HL-60 (cell line): ENCODE data around the gene PCSK9.

ENCODE experiments used
- DNase-seq, 2 experiments: peaks; one replicate each; pipeline ENCODE4 v3.0.0-alpha.2; 2010 to 2020; ENCODE audit warnings: low read depth in 1 of 2, low spot score in 1 of 2
- H3K27ac ChIP-seq: fragments of 250-450 bp; sonication (Bioruptor Pico); replicated peaks from 2 replicates; pipeline ENCODE4 v1.5.1; 2020; ENCODE audit warnings: mild to moderate bottlenecking, moderate library complexity
- H3K27me3 ChIP-seq: fragments of 250-450 bp; sonication (Bioruptor Pico); 2 replicates; pipeline ENCODE4 v1.5.1; 2021; ENCODE audit warnings: mild to moderate bottlenecking, moderate library complexity; ENCODE audit not compliant: insufficient read depth, poor library complexity, severe bottlenecking
- H3K4me3 ChIP-seq: replicated peaks from 2 replicates; pipeline ENCODE4 v1.5.1; 2011; ENCODE audit warnings: mild to moderate bottlenecking, control low read depth, low read length; ENCODE audit not compliant: insufficient read depth
- GABPA ChIP-seq: IDR thresholded peaks from 2 replicates; pipeline ENCODE4 v1.6.1; 2012; ENCODE audit warnings: low read depth
- POLR2AphosphoS5 ChIP-seq: IDR thresholded peaks from 2 replicates; pipeline ENCODE4 v1.6.1; 2012; ENCODE audit warnings: low read depth
- SPI1 ChIP-seq: IDR thresholded peaks from 2 replicates; pipeline ENCODE4 v1.6.1; 2012; ENCODE audit warnings: low read depth, mild to moderate bottlenecking, borderline replicate concordance
- TF ChIP-seq, protein P1 (sequence below): IDR thresholded peaks from 2 replicates; pipeline ENCODE4 v1.6.1; 2012; ENCODE audit warnings: low read depth; ENCODE audit not compliant: insufficient replicate concordance
- TF ChIP-seq, protein P2 (sequence below): IDR thresholded peaks from one replicate; pipeline ENCODE4 v1.5.1; 2011; ENCODE audit warnings: low read length, control low read depth, inconsistent platforms; ENCODE audit not compliant: insufficient read depth

The PCSK9 gene

DNA sequence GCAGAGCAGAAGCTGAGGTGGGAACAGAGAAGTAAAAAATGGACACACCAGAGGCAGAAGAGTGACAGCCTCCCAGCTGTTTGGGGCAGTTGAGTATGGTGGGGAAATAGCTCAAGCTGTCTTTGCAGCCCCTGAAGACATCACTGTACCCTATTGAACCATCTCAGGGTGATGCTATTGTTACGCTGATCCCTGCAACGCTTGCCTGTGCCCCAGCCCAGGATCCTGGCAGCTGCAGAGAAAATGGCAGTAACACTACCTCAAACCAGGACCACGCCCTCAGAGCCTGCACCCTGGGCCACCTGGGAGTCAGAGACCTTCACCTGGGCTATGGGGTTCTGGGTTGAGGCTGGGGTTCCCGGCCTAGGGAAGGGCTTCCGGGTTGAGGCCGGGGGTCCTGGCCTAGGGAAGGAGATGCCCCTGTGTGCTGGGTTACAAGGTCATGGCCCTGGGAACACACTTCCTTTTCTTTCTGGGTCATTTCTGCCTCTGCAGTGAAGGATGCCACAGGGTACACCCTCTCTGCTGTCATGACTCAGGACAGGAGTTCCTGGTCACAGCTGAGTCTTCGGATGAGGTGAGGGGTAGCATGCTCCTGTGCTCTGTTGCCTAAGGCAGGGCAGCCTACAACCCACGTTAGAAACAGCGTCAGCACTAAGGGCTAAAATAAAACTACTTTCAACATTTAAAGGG, 29.0 kb upstream of the PCSK9 start:
- Histone ChIP-seq H3K27ac (no peak overlapping the region), H3K4me3 (no peak overlapping the region), H3K27me3 (peaks cover 4% of the 10 kb centered on the region)
- no peak for DNase-seq
- TF ChIP-seq SPI1 (no peak), GABPA (no peak), POLR2AphosphoS5 (no peak)
- TF ChIP-seq, protein P1, sequence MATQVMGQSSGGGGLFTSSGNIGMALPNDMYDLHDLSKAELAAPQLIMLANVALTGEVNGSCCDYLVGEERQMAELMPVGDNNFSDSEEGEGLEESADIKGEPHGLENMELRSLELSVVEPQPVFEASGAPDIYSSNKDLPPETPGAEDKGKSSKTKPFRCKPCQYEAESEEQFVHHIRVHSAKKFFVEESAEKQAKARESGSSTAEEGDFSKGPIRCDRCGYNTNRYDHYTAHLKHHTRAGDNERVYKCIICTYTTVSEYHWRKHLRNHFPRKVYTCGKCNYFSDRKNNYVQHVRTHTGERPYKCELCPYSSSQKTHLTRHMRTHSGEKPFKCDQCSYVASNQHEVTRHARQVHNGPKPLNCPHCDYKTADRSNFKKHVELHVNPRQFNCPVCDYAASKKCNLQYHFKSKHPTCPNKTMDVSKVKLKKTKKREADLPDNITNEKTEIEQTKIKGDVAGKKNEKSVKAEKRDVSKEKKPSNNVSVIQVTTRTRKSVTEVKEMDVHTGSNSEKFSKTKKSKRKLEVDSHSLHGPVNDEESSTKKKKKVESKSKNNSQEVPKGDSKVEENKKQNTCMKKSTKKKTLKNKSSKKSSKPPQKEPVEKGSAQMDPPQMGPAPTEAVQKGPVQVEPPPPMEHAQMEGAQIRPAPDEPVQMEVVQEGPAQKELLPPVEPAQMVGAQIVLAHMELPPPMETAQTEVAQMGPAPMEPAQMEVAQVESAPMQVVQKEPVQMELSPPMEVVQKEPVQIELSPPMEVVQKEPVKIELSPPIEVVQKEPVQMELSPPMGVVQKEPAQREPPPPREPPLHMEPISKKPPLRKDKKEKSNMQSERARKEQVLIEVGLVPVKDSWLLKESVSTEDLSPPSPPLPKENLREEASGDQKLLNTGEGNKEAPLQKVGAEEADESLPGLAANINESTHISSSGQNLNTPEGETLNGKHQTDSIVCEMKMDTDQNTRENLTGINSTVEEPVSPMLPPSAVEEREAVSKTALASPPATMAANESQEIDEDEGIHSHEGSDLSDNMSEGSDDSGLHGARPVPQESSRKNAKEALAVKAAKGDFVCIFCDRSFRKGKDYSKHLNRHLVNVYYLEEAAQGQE, result no peak
- TF ChIP-seq, protein P2, sequence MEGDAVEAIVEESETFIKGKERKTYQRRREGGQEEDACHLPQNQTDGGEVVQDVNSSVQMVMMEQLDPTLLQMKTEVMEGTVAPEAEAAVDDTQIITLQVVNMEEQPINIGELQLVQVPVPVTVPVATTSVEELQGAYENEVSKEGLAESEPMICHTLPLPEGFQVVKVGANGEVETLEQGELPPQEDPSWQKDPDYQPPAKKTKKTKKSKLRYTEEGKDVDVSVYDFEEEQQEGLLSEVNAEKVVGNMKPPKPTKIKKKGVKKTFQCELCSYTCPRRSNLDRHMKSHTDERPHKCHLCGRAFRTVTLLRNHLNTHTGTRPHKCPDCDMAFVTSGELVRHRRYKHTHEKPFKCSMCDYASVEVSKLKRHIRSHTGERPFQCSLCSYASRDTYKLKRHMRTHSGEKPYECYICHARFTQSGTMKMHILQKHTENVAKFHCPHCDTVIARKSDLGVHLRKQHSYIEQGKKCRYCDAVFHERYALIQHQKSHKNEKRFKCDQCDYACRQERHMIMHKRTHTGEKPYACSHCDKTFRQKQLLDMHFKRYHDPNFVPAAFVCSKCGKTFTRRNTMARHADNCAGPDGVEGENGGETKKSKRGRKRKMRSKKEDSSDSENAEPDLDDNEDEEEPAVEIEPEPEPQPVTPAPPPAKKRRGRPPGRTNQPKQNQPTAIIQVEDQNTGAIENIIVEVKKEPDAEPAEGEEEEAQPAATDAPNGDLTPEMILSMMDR, result no peak

- Histone ChIP-seq H3K4me3 (no peak overlapping the region), H3K27me3 (peaks cover 4% of the 10 kb centered on the region), H3K27ac (no peak overlapping the region)
- DNase-seq, result no peak
- TF ChIP-seq GABPA, result no peak
- TF ChIP-seq POLR2AphosphoS5, result no peak
- TF ChIP-seq, protein P2, result no peak
Observed at GRCh38 chr1:55010887-55011217, 28.5 kb upstream of the PCSK9 start.

- DNase-seq, result no peak
- Histone ChIP-seq H3K4me3 (no peak overlapping the region), H3K27ac (no peak overlapping the region), H3K27me3 (peaks cover 4% of the 10 kb centered on the region)
- TF ChIP-seq SPI1, result no peak
- TF ChIP-seq, protein P2, result no peak
Observed at GRCh38 chr1:55012661-55013060, 26.7 kb upstream of the PCSK9 start.

DNA sequence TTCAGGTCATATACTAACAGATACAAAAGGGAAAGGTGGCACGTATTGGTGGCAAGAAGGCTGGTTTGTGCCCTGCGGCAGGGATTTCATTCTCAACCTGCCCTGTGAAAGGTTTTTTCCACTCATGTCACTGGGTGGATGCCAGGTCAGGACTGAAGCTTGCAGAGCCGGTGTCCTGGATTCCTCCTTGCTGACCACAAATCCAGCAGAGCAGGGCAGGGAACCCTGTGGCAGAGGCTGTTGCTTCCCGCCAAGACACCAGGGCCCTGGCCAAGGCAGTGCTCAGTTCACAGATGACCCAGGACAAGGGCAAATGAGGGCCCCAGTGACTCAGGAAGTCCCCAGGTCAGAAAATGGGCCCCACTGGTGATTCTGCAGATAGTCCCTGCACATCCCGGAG, 24.2 kb upstream of the PCSK9 start:
- H3K27me3 ChIP-seq, result peaks cover 4% of the 10 kb centered on the region
- no peak overlapping the region for H3K27ac ChIP-seq
- H3K4me3 ChIP-seq, result no peak overlapping the region
- DNase-seq, result no peak
- TF ChIP-seq POLR2AphosphoS5, result no peak
- TF ChIP-seq, protein P2, result no peak
- TF ChIP-seq GABPA, result no peak
- no peak for TF ChIP-seq SPI1
- TF ChIP-seq, protein P1, result no peak
